Stimulated activated CD4-positive, alpha-beta T cell treated with anti-CD3 and anti-CD28 coated beads, Interleukin-2, amount 100 ng/mL, for 4 hours (primary cell): ENCODE measurements around the gene MBD5.

Experiments used
- DNase-seq: peaks from one replicate; pipeline ENCODE4 v3.0.0-alpha.2; 2020; ENCODE audit warnings: low read depth

The MBD5 gene

GRCh38 chr2:148303161-148303560 is 282.3 kb downstream of the MBD5 start:
- no peak for DNase-seq

DNA sequence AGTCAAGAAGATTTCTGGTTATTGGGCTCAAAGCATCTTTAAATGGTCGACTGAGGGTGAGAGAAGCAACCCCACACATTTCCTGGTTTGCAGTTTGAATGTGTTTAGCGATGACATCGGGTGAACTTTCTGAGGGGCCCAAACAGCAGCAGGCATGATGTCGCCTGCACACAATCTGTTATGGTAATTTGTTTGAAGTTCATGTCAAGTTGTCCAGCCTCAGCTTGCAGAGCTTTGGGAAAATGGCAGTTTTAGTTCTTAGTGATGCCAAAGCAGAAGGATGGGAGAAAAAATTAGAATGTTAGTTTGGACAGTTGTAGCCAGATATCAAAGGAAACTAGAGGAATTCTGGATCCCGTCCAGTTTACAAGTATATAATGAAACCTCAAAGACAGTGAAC is 284.6 kb downstream of the MBD5 start:
- no peak for DNase-seq

DNA sequence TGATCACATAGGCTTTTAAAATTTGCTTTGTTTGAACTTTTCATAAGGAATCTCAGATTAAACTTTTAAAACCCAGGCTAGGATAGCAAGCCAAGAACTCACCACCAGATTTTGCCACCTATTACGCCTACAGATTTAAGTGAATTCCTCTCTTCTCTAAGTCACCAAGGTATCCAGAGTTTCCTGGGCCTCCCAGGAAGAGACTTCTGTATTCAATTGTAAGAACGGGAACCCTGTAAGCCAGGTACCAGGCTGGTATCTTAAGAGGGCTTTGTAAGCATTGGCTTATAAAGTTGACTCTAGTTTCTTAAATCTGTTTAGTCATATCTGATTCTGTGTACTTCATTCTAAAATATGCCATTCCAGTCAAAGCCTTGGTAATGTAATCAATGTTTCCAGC is 285.1 kb downstream of the MBD5 start:
- no peak for DNase-seq

DNA sequence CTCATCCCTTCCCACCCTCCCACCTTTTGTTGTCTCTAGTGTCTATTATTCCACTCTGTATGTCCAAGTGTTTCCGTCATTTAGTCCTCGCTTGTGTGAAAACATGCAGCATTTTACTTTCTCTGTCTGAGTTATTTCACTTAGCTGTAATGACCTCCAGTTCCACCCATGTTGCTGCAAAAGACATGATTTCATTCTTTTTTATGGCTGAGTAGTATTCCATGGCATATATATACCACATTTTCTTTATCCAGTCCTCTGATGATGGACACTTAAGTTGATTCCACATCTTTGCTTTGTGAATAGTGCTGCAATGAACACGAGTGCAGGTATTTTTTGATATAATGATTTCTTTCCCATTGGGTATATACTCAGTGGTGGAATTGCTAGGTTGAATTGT is 296.7 kb downstream of the MBD5 start:
- no peak for DNase-seq

DNA sequence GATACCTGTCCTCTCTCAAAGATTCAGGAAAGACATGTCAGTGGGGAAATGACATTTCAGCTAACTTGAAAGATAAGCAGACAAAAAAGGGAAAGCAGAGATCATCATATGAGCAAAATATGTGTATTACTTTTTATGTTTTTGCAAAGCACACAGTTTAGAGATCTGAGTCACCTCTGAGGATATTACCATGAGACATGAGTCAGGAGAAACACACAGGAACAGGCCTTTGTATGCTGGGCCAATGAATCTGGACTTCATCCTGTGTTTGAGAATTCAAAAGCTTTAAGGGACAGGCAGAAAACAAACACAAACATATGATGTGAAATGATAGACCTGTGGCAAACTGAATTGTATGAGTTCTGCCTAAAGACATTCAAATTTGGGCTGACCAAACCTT is 317.6 kb downstream of the MBD5 start:
- no peak for DNase-seq

DNA sequence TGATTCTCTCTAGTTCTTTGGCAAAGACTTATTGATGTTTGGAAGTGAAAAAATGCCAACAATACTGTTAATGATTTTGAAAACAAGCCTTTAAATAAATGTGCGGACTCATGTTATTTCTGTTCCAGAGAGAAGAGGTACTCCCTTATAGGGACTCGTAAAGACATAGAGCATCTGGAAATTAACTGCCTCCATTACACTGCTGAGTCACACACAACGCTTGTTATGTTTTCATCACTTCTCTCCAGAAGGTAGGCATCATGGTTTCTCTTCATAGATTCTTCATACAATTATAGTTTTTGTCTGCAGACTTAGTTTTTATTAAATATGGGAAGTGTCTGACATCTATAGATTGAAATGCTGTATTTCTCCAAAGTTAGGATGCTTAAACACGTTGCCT is 321.2 kb downstream of the MBD5 start:
- DNase-seq, result no peak

- DNase-seq, result no peak
These were observed 329.3 kb downstream of the MBD5 start for GRCh38 chr2:148350199-148350598.

GRCh38 chr2:148351437-148352143 is 330.7 kb downstream of the MBD5 start:
- no peak for DNase-seq

GRCh38 chr2:148358375-148358774 is 337.5 kb downstream of the MBD5 start:
- no peak for DNase-seq

DNA sequence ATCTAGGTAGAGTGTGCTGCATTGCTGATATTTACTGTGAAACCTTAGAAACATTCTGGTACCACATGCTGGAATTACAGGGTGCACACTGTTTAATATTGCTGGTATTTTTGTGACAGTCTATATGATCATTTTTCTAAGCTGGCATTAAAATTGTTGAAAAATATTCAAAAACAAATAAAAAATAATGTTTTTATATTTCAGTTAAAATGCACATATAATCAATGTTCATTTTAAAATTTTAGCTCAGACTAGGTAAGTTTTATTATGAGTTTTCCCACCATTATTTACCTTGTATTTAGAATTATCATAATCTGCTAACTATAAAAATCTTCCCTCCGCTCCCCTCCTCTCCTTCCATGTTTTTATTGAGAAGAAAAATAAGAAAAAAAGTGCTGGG is 339.8 kb downstream of the MBD5 start:
- DNase-seq, result no peak

GRCh38 chr2:148362144-148362796 is 341.4 kb downstream of the MBD5 start:
- no peak for DNase-seq

GRCh38 chr2:148375214-148375613 is 354.3 kb downstream of the MBD5 start:
- DNase-seq, result no peak

GRCh38 chr2:148391324-148391723 is 370.4 kb downstream of the MBD5 start:
- DNase-seq, result no peak

GRCh38 chr2:148402786-148403185 is 381.9 kb downstream of the MBD5 start:
- DNase-seq, result no peak

GRCh38 chr2:148410899-148411298 is 390.0 kb downstream of the MBD5 start:
- no peak for DNase-seq

GRCh38 chr2:148416248-148416647 is 395.4 kb downstream of the MBD5 start:
- no peak for DNase-seq

DNA sequence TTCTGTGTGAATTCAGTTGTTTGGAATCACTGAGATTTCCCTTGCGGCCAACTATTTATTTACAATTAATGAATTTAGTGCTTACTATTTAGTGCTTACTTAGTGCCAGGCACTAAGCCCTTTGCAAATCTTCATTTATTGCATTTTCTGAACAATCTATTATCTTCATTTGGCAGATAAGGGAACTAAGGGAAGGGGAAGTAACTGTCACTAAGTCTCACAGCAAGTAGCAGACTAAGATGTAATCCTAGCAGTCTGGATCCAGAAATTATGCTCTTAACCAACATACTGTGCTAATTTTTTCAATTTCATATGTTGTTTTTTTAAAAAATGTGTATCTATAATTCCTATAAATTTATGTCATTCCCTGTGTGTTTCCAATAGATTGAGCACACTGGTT is 409.2 kb downstream of the MBD5 start:
- no peak for DNase-seq

GRCh38 chr2:148447877-148448276 is 427.0 kb downstream of the MBD5 start:
- no peak for DNase-seq

DNA sequence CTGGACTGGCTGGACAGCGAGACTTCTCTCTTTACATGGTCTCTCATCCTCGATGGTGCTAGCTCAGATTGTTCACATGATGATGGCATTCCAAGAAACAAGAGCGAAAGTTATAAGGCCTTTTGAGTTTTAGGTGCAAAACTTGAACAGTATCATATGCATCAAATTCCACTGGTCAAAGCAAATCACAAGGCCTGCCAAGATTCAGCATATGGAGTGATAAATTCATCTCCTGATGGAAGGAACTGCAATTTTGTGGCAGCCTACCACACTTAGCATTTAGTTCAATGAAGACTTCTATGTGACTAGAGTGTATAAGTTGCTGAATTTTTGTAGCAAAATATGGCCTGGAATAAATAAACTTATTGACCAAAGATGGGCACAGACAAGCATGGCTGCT is 429.6 kb downstream of the MBD5 start:
- DNase-seq, result no peak

DNA sequence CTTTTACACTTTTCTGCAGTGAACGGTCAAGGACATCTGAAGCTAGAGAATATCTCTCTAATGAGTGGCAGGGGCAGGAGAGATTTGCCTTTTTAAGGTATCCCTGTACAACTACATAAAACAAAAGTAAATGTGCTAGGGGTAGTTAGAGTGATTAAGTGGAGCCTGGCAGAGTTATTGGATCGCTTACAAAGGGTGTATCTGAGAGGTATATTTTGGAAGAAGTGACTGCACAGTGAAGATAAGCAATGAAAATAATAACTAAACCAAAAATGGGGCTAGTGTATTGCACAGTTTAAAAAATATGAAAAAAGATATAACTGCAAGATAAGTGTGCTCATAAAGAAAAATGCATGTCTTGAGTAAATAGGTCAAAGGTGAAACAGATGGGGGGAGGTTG is 430.2 kb downstream of the MBD5 start:
- DNase-seq, result no peak

- DNase-seq, result no peak
These were observed 434.9 kb downstream of the MBD5 start for GRCh38 chr2:148455791-148456190.

DNA sequence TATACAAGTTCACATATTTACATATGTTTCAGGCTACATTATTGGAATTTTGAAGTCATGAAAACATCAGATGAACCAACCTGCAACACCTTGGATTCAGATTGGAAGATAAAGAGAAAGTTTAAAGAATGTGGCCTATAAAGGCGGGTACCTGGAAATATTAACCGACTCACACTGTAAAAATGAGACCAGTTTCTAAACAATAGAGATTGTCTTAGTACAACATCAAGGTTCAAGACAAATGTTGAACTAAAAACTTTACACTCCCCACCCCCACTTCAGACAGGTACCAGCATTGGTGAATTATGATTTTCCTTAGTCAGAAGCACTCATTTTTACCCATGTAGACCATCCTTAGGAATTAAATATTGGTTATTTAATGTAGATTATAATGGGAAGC is 437.3 kb downstream of the MBD5 start:
- no peak for DNase-seq

DNA sequence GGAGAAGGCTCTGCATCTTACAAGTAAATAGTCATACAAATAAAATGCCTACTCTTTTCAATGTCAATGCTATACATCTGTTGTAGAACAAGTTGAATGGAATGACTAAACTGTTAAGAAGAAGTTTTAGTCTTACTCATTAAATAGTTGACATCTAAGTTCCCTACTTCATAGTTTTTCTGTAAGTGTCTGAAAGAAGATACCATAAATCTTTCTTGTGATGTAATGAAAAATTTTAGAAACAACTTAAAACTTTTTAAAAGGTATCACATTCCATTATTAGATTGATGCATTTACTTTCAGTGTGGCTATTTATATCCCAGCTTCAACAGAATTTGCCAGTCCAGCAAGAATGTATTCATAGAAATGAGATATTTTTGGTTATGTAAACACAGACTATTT is 438.5 kb downstream of the MBD5 start:
- DNase-seq, result no peak

- no peak for DNase-seq
These were observed 441.0 kb downstream of the MBD5 start for GRCh38 chr2:148461876-148462275.
